ENCODE data around the gene TBC1D10A. TPM values are rescaled to one million over a fixed set of nuclear protein-coding genes. Genes with fewer than 3 reads are reported as not detected.

The TBC1D10A gene
- total and polyA plus RNA-seq, 2 experiments from 2014 or later = 3.3 to 8.8 TPM

DNA sequence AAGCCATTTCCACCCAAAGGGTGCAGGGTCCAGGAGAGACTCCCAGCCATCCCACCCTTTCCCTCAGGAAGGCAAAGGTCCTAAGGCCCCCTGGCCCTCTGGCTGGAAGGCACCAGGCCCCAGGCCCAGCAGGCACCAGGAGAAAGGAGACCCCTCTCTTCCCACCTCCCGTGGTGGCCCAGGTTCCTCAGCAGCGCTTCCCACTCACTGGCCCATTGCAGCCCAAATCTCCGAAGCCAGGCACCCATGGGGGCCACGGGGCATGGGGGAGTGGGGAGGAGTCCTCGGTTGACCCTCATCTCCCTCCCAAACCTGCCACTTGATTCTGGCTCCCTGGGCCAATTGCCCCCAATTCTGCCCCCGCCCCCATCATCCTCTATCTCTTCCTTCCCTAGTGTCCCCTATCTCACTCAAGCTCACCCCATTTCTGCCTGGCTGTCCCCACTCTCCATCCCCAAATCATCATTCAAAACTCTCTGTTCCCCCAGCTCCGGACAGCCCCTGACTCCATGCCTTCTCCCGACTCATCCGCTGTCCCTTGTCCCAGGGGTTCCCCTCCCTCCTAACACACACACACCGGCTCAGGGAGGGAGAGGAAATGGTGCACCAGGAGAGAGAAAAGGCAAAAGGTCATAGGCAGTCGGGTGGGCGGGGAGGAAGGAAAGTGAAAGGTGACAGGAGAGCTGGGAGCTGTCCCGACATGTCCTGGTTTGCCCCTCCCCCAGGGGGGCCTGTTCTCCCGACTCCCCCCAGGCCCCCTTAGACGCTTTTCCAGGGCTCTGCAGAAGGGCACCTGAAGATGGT lies 81.4 kb downstream of the TBC1D10A start:
- Mint-ChIP-seq H3K4me3 (peak overlapping the region; percentile 87), H3K27me3 (ENCODE audit: insufficient read depth, low read depth, poor library complexity) (peaks cover 16% of the 10 kb centered on the region), H3K27ac (no peak overlapping the region), H3K9me3 (no peaks in the 10 kb centered on the region), H3K4me1 (peaks cover 30% of the 10 kb centered on the region), H3K36me3 (ENCODE audit: low read depth) (peaks cover 20% of the 10 kb centered on the region)
- Histone ChIP-seq H3K4me3 (peak overlapping the region; percentile 93), H2AFZ (peak overlapping the region; percentile 90), H3K4me2 (peak overlapping the region; percentile 99), H4K20me1 (replicated peaks; ENCODE audit: insufficient read depth) (no peaks in the 10 kb centered on the region), H3F3A (replicated peaks; ENCODE audit: low read depth) (no peaks in the 10 kb centered on the region), H3K27me3 (ENCODE audit: insufficient read depth) (no peaks in the 10 kb centered on the region), H3K36me3 (ENCODE audit: insufficient read depth) (no peaks in the 10 kb centered on the region), H3K27ac (ENCODE audit: low read depth) (no peak overlapping the region), H3K4me1 (ENCODE audit: insufficient read depth) (peaks cover 12% of the 10 kb centered on the region), H3K79me2 (replicated peaks; ENCODE audit: insufficient read depth) (no peaks in the 10 kb centered on the region), H3K9me2 (ENCODE audit: insufficient read depth) (no peaks in the 10 kb centered on the region)
- ATAC-seq = peak; percentile 54
- TF ChIP-seq CREB1 (CRISPR knock-in tag; IDR thresholded peaks at IDR 0.05; ENCODE audit: low read depth) = no peak
- TF ChIP-seq, protein P1, sequence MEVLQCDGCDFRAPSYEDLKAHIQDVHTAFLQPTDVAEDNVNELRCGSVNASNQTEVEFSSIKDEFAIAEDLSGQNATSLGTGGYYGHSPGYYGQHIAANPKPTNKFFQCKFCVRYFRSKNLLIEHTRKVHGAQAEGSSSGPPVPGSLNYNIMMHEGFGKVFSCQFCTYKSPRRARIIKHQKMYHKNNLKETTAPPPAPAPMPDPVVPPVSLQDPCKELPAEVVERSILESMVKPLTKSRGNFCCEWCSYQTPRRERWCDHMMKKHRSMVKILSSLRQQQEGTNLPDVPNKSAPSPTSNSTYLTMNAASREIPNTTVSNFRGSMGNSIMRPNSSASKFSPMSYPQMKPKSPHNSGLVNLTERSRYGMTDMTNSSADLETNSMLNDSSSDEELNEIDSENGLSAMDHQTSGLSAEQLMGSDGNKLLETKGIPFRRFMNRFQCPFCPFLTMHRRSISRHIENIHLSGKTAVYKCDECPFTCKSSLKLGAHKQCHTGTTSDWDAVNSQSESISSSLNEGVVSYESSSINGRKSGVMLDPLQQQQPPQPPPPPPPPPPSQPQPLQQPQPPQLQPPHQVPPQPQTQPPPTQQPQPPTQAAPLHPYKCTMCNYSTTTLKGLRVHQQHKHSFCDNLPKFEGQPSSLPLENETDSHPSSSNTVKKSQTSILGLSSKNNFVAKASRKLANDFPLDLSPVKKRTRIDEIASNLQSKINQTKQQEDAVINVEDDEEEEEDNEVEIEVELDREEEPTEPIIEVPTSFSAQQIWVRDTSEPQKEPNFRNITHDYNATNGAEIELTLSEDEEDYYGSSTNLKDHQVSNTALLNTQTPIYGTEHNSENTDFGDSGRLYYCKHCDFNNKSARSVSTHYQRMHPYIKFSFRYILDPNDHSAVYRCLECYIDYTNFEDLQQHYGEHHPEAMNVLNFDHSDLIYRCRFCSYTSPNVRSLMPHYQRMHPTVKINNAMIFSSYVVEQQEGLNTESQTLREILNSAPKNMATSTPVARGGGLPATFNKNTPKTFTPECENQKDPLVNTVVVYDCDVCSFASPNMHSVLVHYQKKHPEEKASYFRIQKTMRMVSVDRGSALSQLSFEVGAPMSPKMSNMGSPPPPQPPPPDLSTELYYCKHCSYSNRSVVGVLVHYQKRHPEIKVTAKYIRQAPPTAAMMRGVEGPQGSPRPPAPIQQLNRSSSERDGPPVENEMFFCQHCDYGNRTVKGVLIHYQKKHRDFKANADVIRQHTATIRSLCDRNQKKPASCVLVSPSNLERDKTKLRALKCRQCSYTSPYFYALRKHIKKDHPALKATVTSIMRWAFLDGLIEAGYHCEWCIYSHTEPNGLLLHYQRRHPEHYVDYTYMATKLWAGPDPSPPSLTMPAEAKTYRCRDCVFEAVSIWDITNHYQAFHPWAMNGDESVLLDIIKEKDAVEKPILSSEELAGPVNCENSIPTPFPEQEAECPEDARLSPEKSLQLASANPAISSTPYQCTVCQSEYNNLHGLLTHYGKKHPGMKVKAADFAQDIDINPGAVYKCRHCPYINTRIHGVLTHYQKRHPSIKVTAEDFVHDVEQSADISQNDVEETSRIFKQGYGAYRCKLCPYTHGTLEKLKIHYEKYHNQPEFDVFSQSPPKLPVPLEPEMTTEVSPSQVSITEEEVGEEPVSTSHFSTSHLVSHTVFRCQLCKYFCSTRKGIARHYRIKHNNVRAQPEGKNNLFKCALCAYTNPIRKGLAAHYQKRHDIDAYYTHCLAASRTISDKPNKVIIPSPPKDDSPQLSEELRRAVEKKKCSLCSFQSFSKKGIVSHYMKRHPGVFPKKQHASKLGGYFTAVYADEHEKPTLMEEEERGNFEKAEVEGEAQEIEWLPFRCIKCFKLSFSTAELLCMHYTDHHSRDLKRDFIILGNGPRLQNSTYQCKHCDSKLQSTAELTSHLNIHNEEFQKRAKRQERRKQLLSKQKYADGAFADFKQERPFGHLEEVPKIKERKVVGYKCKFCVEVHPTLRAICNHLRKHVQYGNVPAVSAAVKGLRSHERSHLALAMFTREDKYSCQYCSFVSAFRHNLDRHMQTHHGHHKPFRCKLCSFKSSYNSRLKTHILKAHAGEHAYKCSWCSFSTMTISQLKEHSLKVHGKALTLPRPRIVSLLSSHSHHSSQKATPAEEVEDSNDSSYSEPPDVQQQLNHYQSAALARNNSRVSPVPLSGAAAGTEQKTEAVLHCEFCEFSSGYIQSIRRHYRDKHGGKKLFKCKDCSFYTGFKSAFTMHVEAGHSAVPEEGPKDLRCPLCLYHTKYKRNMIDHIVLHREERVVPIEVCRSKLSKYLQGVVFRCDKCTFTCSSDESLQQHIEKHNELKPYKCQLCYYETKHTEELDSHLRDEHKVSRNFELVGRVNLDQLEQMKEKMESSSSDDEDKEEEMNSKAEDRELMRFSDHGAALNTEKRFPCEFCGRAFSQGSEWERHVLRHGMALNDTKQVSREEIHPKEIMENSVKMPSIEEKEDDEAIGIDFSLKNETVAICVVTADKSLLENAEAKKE (CRISPR knock-in tag; IDR thresholded peaks at IDR 0.05) = no peak
- no peak for TF ChIP-seq EZH2phosphoT487 (IDR thresholded peaks at IDR 0.05; ENCODE audit: unreplicated experiment)
- TF ChIP-seq, protein P2, sequence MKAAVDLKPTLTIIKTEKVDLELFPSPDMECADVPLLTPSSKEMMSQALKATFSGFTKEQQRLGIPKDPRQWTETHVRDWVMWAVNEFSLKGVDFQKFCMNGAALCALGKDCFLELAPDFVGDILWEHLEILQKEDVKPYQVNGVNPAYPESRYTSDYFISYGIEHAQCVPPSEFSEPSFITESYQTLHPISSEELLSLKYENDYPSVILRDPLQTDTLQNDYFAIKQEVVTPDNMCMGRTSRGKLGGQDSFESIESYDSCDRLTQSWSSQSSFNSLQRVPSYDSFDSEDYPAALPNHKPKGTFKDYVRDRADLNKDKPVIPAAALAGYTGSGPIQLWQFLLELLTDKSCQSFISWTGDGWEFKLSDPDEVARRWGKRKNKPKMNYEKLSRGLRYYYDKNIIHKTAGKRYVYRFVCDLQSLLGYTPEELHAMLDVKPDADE (IDR thresholded peaks at IDR 0.05) = no peak
- no peak for TF ChIP-seq ZNF331 (CRISPR knock-in tag; IDR thresholded peaks at IDR 0.05; ENCODE audit: low read depth)
- TF ChIP-seq EZH2 (IDR thresholded peaks at IDR 0.05; ENCODE audit: low read depth, unreplicated experiment) = no peak
- TF ChIP-seq POLR2AphosphoS5 (IDR thresholded peaks at IDR 0.05; ENCODE audit: low read depth) = peak; percentile 45; the same call in 1 of the 2 replicates
- DNase-seq (ENCODE audit: low spot score) = peak; percentile 75
